Activated naive CD4-positive, alpha-beta T cell treated with anti-CD3 and anti-CD28 coated beads, Interleukin-2, amount 50 U/mL, for 16 hours (primary cell): ENCODE measurements around the gene PPIF.

Experiments used
- DNase-seq: peaks from one replicate; pipeline ENCODE4 v3.0.0-alpha.2; 2020

PPIF gene

GRCh38 chr10:79376078-79376628 is 28.9 kb downstream of the PPIF start:
- no peak for DNase-seq

- no peak for DNase-seq
Observed at GRCh38 chr10:79376751-79377556, 29.7 kb downstream of the PPIF start.

- DNase-seq: no peak
Observed at GRCh38 chr10:79377557-79378382, 30.5 kb downstream of the PPIF start.

- no peak for DNase-seq
Observed at GRCh38 chr10:79378383-79378646, 31.0 kb downstream of the PPIF start.

- no peak for DNase-seq
Observed at GRCh38 chr10:79378647-79379511, 31.6 kb downstream of the PPIF start.

GRCh38 chr10:79379512-79380124 is 32.3 kb downstream of the PPIF start:
- DNase-seq: no peak

- DNase-seq: no peak
Observed at GRCh38 chr10:79380125-79380945, 33.1 kb downstream of the PPIF start.

- no peak for DNase-seq
Observed at GRCh38 chr10:79380946-79381721, 33.9 kb downstream of the PPIF start.

GRCh38 chr10:79381804-79382221 is 34.5 kb downstream of the PPIF start:
- no peak for DNase-seq

GRCh38 chr10:79382491-79382941 is 35.2 kb downstream of the PPIF start:
- DNase-seq: no peak

GRCh38 chr10:79383974-79384606 is 36.8 kb downstream of the PPIF start:
- DNase-seq: no peak

GRCh38 chr10:79384773-79385391 is 37.6 kb downstream of the PPIF start:
- no peak for DNase-seq

- DNase-seq: no peak
Observed at GRCh38 chr10:79385392-79385795, 38.1 kb downstream of the PPIF start.

- no peak for DNase-seq
Observed at GRCh38 chr10:79385804-79386531, 38.7 kb downstream of the PPIF start.

GRCh38 chr10:79386637-79387465 is 39.6 kb downstream of the PPIF start:
- DNase-seq: no peak

GRCh38 chr10:79387466-79387973 is 40.3 kb downstream of the PPIF start:
- no peak for DNase-seq

- DNase-seq: no peak
Observed at GRCh38 chr10:79387974-79388850, 40.9 kb downstream of the PPIF start.
